PC-3 (cell line): ENCODE measurements around the gene TAF4. TPM values are rescaled to one million over a fixed set of nuclear protein-coding genes. Genes with fewer than 3 reads are reported as not detected.

Experiments used
- ATAC-seq: fragments of 200-7000 bp; cut with Tn5 transposase; 2 replicates; pipeline ENCODE4 v1.9.1; 2020; ENCODE audit warnings: mild to moderate bottlenecking, moderate library complexity
- BruUV-seq: library from RNA; stranded (reverse); fragments of 400-500 nt; replicated peaks from 2 replicates; lab custom pipeline; 2021; lab: Mats Ljungman, UMichigan
- CTCF ChIA-PET: fragments of 300-600 bp; sonication (Branson Sonifier 250); formaldehyde crosslinking; loops from one replicate; lab custom pipeline; 2022; ENCODE audit warnings: antibody characterized with exemption; lab: Charles Lee
- POLR2A ChIA-PET: fragments of 300-600 bp; sonication (Branson Sonifier 250); formaldehyde crosslinking; loops from one replicate; lab custom pipeline; 2022; ENCODE audit warnings: antibody characterized with exemption; ENCODE audit not compliant: unreplicated experiment; lab: Charles Lee
- DNase-seq: peaks from one replicate; pipeline ENCODE4 v3.0.0-alpha.2; 2015
- H2AFZ ChIP-seq: fragments of 300-600 bp; sonication (generic); 2 replicates; pipeline ENCODE4 v1.6.0; 2016; ENCODE audit warnings: antibody characterized with exemption, low read length
- H3F3A ChIP-seq: fragments of 300-600 bp; sonication (generic); one replicate; pipeline ENCODE4 v1.6.0; 2017; ENCODE audit warnings: antibody characterized with exemption, low read length, control low read depth, mild to moderate bottlenecking; ENCODE audit not compliant: unreplicated experiment
- H3K27ac ChIP-seq: fragments of 300-600 bp; sonication (generic); 2 replicates; pipeline ENCODE4 v1.5.1; 2016; ENCODE audit warnings: mild to moderate bottlenecking, low read length
- H3K27me3 ChIP-seq: fragments of 300-600 bp; sonication (generic); 2 replicates; pipeline ENCODE4 v1.6.1; 2016; ENCODE audit warnings: low read length, mixed read lengths
- H3K36me3 ChIP-seq: fragments of 300-600 bp; sonication (generic); 2 replicates; pipeline ENCODE4 v1.6.1; 2016; ENCODE audit warnings: low read depth, mixed run types, low read length, mixed read lengths
- H3K4me1 ChIP-seq: fragments of 300-600 bp; sonication (generic); 2 replicates; pipeline ENCODE4 v1.5.1; 2016; ENCODE audit warnings: low read length; ENCODE audit not compliant: insufficient read depth
- H3K4me2 ChIP-seq: fragments of 300-600 bp; sonication (generic); 2 replicates; pipeline ENCODE4 v1.6.0; 2016; ENCODE audit warnings: low read length
- H3K4me3 ChIP-seq: fragments of 300-600 bp; sonication (generic); 2 replicates; pipeline ENCODE4 v1.5.1; 2016; ENCODE audit warnings: mild to moderate bottlenecking, low read length, mixed read lengths
- H3K79me2 ChIP-seq: fragments of 300-600 bp; sonication (generic); 2 replicates; pipeline ENCODE4 v1.6.1; 2017; ENCODE audit warnings: low read length, mixed read lengths
- H3K9ac ChIP-seq: fragments of 300-600 bp; sonication (generic); 2 replicates; pipeline ENCODE4 v1.6.0; 2016; ENCODE audit warnings: mild to moderate bottlenecking, low read length
- H3K9me2 ChIP-seq: fragments of 300-600 bp; sonication (generic); replicated peaks from 2 replicates; pipeline ENCODE4 v1.6.1; 2016; ENCODE audit warnings: mixed run types, low read length, mixed read lengths
- H3K9me3 ChIP-seq: fragments of 300-600 bp; sonication (generic); 2 replicates; pipeline ENCODE4 v1.6.1; 2016; ENCODE audit warnings: low read length, mixed read lengths
- H4K20me1 ChIP-seq: fragments of 300-600 bp; sonication (generic); 2 replicates; pipeline ENCODE4 v1.6.1; 2016; ENCODE audit warnings: low read length, mixed read lengths
- CTCF ChIP-seq: fragments of 300-600 bp; sonication (generic); conservative IDR thresholded peaks from 2 replicates; pipeline ENCODE4 v1.5.1; 2017; ENCODE audit warnings: antibody characterized with exemption, low read depth, mild to moderate bottlenecking, low read length
- EZH2 ChIP-seq: fragments of 300-600 bp; sonication (generic); IDR thresholded peaks from one replicate; pipeline ENCODE4 v1.6.1; 2017; ENCODE audit warnings: antibody characterized with exemption, mild to moderate bottlenecking, low read length; ENCODE audit not compliant: unreplicated experiment
- EZH2phosphoT487 ChIP-seq: fragments of 300-600 bp; sonication (generic); IDR thresholded peaks from 2 replicates; pipeline ENCODE4 v1.6.1; 2018; ENCODE audit warnings: mild to moderate bottlenecking, antibody characterized with exemption, low read length, borderline replicate concordance
- intact Hi-C: fragments of 100-400 bp; cut with micrococcal nuclease; formaldehyde crosslinking; loops from 2 replicates; pipeline ENCODE4 v1.9.0; 2023
- total RNA-seq: library from RNA; depleted of rRNA; stranded (reverse); fragments of >200 nt; gene quantifications from 2 replicates; pipeline ENCODE4 v1.2.3, GENCODE V29; 2014

The TAF4 gene
- total RNA-seq, 1 experiment from 2014 or later = 9.6 TPM

DNA sequence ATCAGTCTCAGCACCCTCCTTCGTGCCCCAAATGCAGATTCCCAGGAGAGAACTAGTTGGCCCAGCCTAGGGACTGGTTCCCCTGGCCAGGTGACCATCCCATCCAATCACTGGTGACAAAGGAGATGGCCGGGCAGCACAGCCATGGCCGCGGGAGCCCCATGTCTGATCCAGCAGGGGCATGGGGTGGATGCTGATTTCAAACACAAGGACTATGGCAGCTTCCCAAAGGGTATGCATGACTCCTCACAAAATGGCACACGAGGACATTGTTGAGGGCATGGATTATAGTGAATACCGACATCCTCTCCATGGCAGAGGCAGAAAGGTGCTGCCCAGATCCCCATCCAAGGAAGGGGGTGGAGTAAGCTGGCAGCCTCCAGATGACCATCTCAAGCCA lies 46.7 kb upstream of the TAF4 start:
- TF ChIP-seq EZH2phosphoT487 = no peak
- Histone ChIP-seq H3F3A (no peaks in the 10 kb centered on the region), H3K27ac (no peak overlapping the region), H2AFZ (no peak overlapping the region), H3K27me3 (peaks cover 8% of the 10 kb centered on the region; the same call in 1 of the 2 replicates), H3K9me3 (peaks cover 11% of the 10 kb centered on the region), H3K79me2 (no peaks in the 10 kb centered on the region), H3K4me2 (no peak overlapping the region), H3K9ac (no peak overlapping the region), H3K4me1 (no peaks in the 10 kb centered on the region), H4K20me1 (no peaks in the 10 kb centered on the region), H3K4me3 (no peak overlapping the region), H3K9me2 (no peaks in the 10 kb centered on the region), H3K36me3 (no peaks in the 10 kb centered on the region)
- POLR2A ChIA-PET = no interaction called here
- ATAC-seq = no peak
- no peak for DNase-seq
- intact Hi-C loops = no loop called here
- CTCF ChIA-PET = no interaction called here
- BruUV-seq = no TSS peak

GRCh38 chr20:62111148-62111547 lies 45.5 kb upstream of the TAF4 start:
- H3K36me3 ChIP-seq = no peaks in the 10 kb centered on the region
- POLR2A ChIA-PET = no interaction called here
- no peaks in the 10 kb centered on the region for H3K4me1 ChIP-seq
- no peaks in the 10 kb centered on the region for H3K9me2 ChIP-seq
- H3K9me3 ChIP-seq = peaks cover 11% of the 10 kb centered on the region
- no peak for TF ChIP-seq EZH2phosphoT487
- no peak for TF ChIP-seq EZH2
- TF ChIP-seq CTCF = no peak
- no peak overlapping the region for H3K27ac ChIP-seq
- H4K20me1 ChIP-seq = no peaks in the 10 kb centered on the region
- intact Hi-C loops = no loop called here
- H3K9ac ChIP-seq = no peak overlapping the region
- peaks cover 8% of the 10 kb centered on the region; the same call in 1 of the 2 replicates for H3K27me3 ChIP-seq
- H3K4me3 ChIP-seq = no peak overlapping the region
- no peaks in the 10 kb centered on the region for H3F3A ChIP-seq
- H3K79me2 ChIP-seq = no peaks in the 10 kb centered on the region
- ATAC-seq = no peak
- CTCF ChIA-PET = no interaction called here
- no peak for DNase-seq
- no TSS peak for BruUV-seq
- no peak overlapping the region for H2AFZ ChIP-seq
- H3K4me2 ChIP-seq = no peak overlapping the region

GRCh38 chr20:62105592-62105991 lies 39.9 kb upstream of the TAF4 start:
- BruUV-seq = no TSS peak
- Histone ChIP-seq H3K9me3 (peaks cover 11% of the 10 kb centered on the region), H3K27ac (no peak overlapping the region), H2AFZ (no peak overlapping the region), H3K4me2 (no peak overlapping the region), H3K4me3 (no peak overlapping the region), H4K20me1 (no peaks in the 10 kb centered on the region), H3F3A (no peaks in the 10 kb centered on the region), H3K4me1 (no peaks in the 10 kb centered on the region), H3K36me3 (no peaks in the 10 kb centered on the region), H3K27me3 (peaks cover 5% of the 10 kb centered on the region; the same call in 1 of the 2 replicates), H3K9ac (no peak overlapping the region), H3K79me2 (no peaks in the 10 kb centered on the region), H3K9me2 (no peaks in the 10 kb centered on the region)
- intact Hi-C loops = no loop called here
- TF ChIP-seq CTCF = no peak
- no peak for TF ChIP-seq EZH2phosphoT487
- no peak for TF ChIP-seq EZH2
- ATAC-seq (no peak), DNase-seq (no peak)
- POLR2A ChIA-PET = no interaction called here
- CTCF ChIA-PET = no interaction called here
